GM06990 (cell line): Measurements from ENCODE around the gene GIPC1.

ENCODE experiments used
- DNase-seq: peaks from one replicate; pipeline ENCODE4 v3.0.0-alpha.2; 2011; ENCODE audit not compliant: insufficient read length; ENCODE audit errors: extremely low read depth
- H3K27me3 ChIP-seq: replicated peaks from 2 replicates; pipeline ENCODE4 v1.6.0; 2011; ENCODE audit warnings: low read length; ENCODE audit not compliant: control insufficient read depth, insufficient read depth
- H3K36me3 ChIP-seq: 2 replicates; pipeline ENCODE4 v1.5.1; 2011; ENCODE audit warnings: low read length; ENCODE audit not compliant: control insufficient read depth, insufficient read depth
- H3K4me3 ChIP-seq: replicated peaks from 2 replicates; pipeline ENCODE4 v1.5.1; 2011; ENCODE audit warnings: low read depth, mild to moderate bottlenecking, control low read depth, low read length
- TF ChIP-seq, protein P1 (sequence below): IDR thresholded peaks from 2 replicates; pipeline ENCODE4 v1.5.1; 2011; ENCODE audit warnings: low read length, control low read depth, mild to moderate bottlenecking, inconsistent platforms; ENCODE audit not compliant: insufficient read depth, poor library complexity, severe bottlenecking

The GIPC1 gene

GRCh38 chr19:14476327-14476672 lies 19.6 kb downstream of the GIPC1 start:
- Histone ChIP-seq H3K36me3 (no peaks in the 10 kb centered on the region; the same call in 1 of the 2 replicates), H3K27me3 (peaks cover 1% of the 10 kb centered on the region; the same call in 1 of the 2 replicates), H3K4me3 (no peak overlapping the region)
- TF ChIP-seq, protein P1, sequence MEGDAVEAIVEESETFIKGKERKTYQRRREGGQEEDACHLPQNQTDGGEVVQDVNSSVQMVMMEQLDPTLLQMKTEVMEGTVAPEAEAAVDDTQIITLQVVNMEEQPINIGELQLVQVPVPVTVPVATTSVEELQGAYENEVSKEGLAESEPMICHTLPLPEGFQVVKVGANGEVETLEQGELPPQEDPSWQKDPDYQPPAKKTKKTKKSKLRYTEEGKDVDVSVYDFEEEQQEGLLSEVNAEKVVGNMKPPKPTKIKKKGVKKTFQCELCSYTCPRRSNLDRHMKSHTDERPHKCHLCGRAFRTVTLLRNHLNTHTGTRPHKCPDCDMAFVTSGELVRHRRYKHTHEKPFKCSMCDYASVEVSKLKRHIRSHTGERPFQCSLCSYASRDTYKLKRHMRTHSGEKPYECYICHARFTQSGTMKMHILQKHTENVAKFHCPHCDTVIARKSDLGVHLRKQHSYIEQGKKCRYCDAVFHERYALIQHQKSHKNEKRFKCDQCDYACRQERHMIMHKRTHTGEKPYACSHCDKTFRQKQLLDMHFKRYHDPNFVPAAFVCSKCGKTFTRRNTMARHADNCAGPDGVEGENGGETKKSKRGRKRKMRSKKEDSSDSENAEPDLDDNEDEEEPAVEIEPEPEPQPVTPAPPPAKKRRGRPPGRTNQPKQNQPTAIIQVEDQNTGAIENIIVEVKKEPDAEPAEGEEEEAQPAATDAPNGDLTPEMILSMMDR: no peak
- no peak for DNase-seq

GRCh38 chr19:14475251-14476073 lies 20.5 kb downstream of the GIPC1 start, which contains the start of gene PTGER1:
TSS of gene PTGER1 (minus strand) at chr19:14475354. CDS start at chr19:14474320, 1,034 bp downstream.
- TF ChIP-seq, protein P1: peak; percentile 48
- Histone ChIP-seq H3K27me3 (peaks cover 1% of the 10 kb centered on the region; the same call in 1 of the 2 replicates), H3K36me3 (peaks cover under 1% of the 10 kb centered on the region), H3K4me3 (no peak within 1 kb of the TSS)
- no peak for DNase-seq

GRCh38 chr19:14474827-14475226 lies 21.1 kb downstream of the GIPC1 start:
- H3K36me3 ChIP-seq: peaks cover 6% of the 10 kb centered on the region
- H3K4me3 ChIP-seq: no peak overlapping the region
- H3K27me3 ChIP-seq: peaks cover 1% of the 10 kb centered on the region; the same call in 1 of the 2 replicates
- DNase-seq: no peak
- TF ChIP-seq, protein P1: no peak

- Histone ChIP-seq H3K36me3 (peaks cover 10% of the 10 kb centered on the region), H3K27me3 (peaks cover 1% of the 10 kb centered on the region; the same call in 1 of the 2 replicates), H3K4me3 (no peak overlapping the region)
- DNase-seq: no peak
- TF ChIP-seq, protein P1: no peak
Measured at GRCh38 chr19:14473978-14474578, 21.8 kb downstream of the GIPC1 start.

DNA sequence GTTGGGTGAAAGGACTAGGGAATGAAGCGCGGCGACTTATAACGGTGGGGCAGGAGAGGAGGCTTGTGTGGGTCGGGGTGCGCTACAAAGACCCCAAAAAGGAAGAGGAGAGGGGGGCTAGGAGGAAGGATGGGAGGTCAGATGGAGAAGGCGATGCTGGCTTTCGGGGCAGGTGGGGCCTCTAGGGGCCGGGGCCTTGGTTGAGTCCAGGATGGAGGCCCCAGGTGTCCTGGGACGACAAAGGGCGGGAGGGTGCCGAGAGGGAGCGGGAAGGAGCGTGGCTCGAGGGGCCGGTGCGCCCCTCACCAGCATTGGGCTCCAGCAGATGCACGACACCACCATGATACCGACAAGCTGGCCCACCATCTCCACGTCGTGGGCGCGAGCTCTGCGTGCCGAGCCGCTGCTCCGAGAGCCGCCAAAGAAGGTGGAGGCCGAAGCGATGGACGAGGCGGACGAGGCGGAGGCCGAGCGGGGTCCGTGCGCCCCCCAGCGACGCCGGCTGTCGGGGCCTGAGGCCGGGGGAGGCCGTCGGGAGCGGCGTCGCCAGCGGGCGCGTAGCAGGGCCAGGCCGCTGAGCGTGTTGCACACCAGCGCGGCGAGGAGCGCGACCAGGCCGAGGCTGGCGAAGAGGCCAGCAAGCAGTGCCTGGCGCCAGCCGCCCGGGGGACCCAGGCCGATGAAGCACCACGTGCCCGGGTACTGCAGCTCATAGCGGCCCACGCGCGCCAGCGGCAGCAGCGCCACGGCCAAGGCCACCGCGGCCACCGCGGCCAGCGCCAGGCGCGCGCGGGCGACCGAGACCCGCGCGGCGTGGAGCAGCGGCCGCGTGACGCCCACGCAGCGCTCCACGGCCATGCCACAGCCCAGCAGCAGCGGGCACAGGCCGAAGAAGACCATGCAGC lies 22.6 kb downstream of the GIPC1 start:
- Histone ChIP-seq H3K27me3 (peaks cover 1% of the 10 kb centered on the region; the same call in 1 of the 2 replicates), H3K36me3 (peaks cover 13% of the 10 kb centered on the region), H3K4me3 (no peak overlapping the region)
- TF ChIP-seq, protein P1: no peak
- no peak for DNase-seq
